Pancreas (tissue), 10 donors: ENCODE data around the gene LAMTOR1. TPM values are rescaled to one million over a fixed set of nuclear protein-coding genes. Genes with fewer than 3 reads are reported as not detected.

Experiments
- ATAC-seq, 4 donors: fragments of 200-7000 bp; cut with Tn5 transposase; one replicate each; pipeline versions ENCODE4 v1.8.0 to v1.9.1; 2020; ENCODE audit warnings: mild to moderate bottlenecking in 4 of 4, moderate library complexity in 4 of 4
- DNase-seq, 6 donors: peaks; one replicate each; pipeline ENCODE4 v3.0.0-alpha.2; 2020
- FAIRE-seq: peaks from 2 replicates; lab custom pipeline; 2012; peaks lifted over from hg19 to GRCh38; lab: Jason Lieb, UNC
- H3K27ac ChIP-seq, 4 donors: fragments of 200-600 bp; sonication (generic); 1 replicate in 3 of 4; 2 replicates in 1 of 4; pipeline versions ENCODE4 v1.5.0 to v1.8.0; 2020
- H3K27me3 ChIP-seq, 4 donors: fragments of 200-600 bp; one replicate each; pipeline ENCODE4 v1.8.0; 2021
- H3K36me3 ChIP-seq, 3 donors: fragments of 200-600 bp; sonication (generic) in 1 of 3; one replicate each; pipeline versions ENCODE4 v1.5.0 to v1.8.0; 2020 to 2021
- H3K4me1 ChIP-seq, 3 donors: fragments of 200-600 bp; one replicate each; pipeline ENCODE4 v1.8.0; 2021
- H3K4me3 ChIP-seq, 4 donors: fragments of 200-600 bp; sonication (generic) in 2 of 4; one replicate each; pipeline versions ENCODE4 v1.5.0 to v1.8.0; 2020 to 2021
- H3K9me3 ChIP-seq, 4 donors: fragments of 200-600 bp; one replicate each; pipeline ENCODE4 v1.8.0; 2021
- whole genome bisulfite sequencing, 2 donors: extraction: QIAGEN DNeasy Blood & Tissue Kit; methylation state at CpG; one replicate each; pipeline ENCODE4 v1.1.7; 2013; 5-methylcytosine and 5-hydroxymethylcytosine counted together
- intact Hi-C, 3 donors: fragments of 100-400 bp; cut with DNase I; formaldehyde crosslinking; loops; one replicate each; pipeline versions ENCODE4 v1.11.1 to v1.14.2; 2022
- polyA plus RNA-seq, 2 donors: library from polyadenylated mRNA; stranded (reverse); fragments of 200-250 nt; gene quantifications; one replicate each; pipeline ENCODE4 v1.2.3, GENCODE V29; 2013
- total RNA-seq, 6 donors: library from RNA; stranded (reverse); fragmentation: NEBNext Ultra II Directional in 4 of 6; extraction: Animal tissue kit (Norgen Biotek cat#: 25700) in 4 of 6; gene quantifications; one replicate each; pipeline versions ENCODE4 v1.2.1 to v1.2.4, GENCODE V29; 2021 to 2023
- TF ChIP-seq, protein P1 (sequence below), 4 donors: fragments of 200-600 bp; sonication (generic) in 3 of 4; IDR thresholded peaks; one replicate each; pipeline versions ENCODE4 v1.5.0 to v1.8.0; 2021; ENCODE audit warnings: antibody characterized with exemption in 4 of 4
- donor health status: healthy with polysubstance abuse.
- donor health status: DM: no; HTN: no; CAD: no; lungs with moderate emphysema.
- donor health status: DM: no; HTN: no; CAD: no.
- donor health status: control.
- donor health status: control.
- donor health status: Bipolar disorder and iron deficiency.
- donor health status: DM: yes; HTN: yes; CAD: no.
- donor health status: DM: no; HTN: no; CAD: no.
- donor health status: DM: no; HTN: no; CAD: no.
- donor health status: DM: yes; HTN: yes; CAD: no.

Gene LAMTOR1
- total and polyA plus RNA-seq, 8 donors = 24.9 to 71.8 (median 35.5) TPM

DNA sequence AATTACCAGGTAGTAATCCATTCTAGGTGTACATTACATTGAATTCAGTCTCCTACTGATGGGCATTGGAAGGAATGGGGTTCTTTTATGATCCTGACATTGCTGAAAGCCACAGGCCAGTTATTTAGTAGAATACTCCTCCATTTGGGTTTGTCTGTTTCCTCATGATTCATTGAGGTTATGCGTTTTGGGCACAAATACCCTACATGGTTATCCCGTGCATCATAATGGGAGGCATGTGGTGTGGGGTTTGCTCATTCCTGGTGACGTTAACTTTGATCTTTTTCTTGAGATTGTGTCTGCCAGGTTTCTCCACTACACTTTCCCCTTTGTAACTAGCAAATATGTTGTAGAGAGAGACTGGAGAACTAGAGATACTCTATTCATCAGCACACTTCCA, 38.0 kb upstream of the LAMTOR1 start:
- DNase-seq (no peak), FAIRE-seq (no peak), ATAC-seq (no peak)
- no peaks in the 10 kb centered on the region for H3K27me3 ChIP-seq
- no peaks in the 10 kb centered on the region for H3K36me3 ChIP-seq
- WGBS, 2 donors = 57 to 66% methylated on average over 3 of the region's 3 CpGs
- no peaks in the 10 kb centered on the region for H3K4me1 ChIP-seq
- no peak overlapping the region for H3K27ac ChIP-seq
- intact Hi-C loops = no loop called here
- no peaks in the 10 kb centered on the region for H3K9me3 ChIP-seq
- no peak overlapping the region for H3K4me3 ChIP-seq
- TF ChIP-seq, protein P1, sequence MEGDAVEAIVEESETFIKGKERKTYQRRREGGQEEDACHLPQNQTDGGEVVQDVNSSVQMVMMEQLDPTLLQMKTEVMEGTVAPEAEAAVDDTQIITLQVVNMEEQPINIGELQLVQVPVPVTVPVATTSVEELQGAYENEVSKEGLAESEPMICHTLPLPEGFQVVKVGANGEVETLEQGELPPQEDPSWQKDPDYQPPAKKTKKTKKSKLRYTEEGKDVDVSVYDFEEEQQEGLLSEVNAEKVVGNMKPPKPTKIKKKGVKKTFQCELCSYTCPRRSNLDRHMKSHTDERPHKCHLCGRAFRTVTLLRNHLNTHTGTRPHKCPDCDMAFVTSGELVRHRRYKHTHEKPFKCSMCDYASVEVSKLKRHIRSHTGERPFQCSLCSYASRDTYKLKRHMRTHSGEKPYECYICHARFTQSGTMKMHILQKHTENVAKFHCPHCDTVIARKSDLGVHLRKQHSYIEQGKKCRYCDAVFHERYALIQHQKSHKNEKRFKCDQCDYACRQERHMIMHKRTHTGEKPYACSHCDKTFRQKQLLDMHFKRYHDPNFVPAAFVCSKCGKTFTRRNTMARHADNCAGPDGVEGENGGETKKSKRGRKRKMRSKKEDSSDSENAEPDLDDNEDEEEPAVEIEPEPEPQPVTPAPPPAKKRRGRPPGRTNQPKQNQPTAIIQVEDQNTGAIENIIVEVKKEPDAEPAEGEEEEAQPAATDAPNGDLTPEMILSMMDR (IDR thresholded peaks at IDR 0.05) = no peak

DNA sequence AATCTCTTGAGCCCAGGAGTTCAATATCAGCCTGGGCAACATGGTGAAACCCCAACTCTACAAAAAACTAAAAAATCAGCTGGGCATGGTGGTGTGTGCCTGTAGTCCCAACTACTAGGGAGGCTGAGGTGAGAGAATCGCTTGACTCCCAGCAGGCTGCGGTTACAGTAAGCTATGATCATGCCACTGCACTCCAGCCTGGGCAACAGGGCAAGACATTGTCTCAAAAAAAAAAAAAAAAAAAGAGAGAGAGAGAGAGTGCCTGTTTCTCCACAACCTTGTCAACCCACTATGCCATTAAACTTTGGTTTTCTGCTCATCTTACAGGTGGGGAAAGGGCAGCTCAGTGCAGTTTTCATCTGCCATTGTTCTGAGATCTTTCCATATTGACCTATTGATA, 37.6 kb upstream of the LAMTOR1 start:
- H3K36me3 ChIP-seq = no peaks in the 10 kb centered on the region
- H3K27ac ChIP-seq = no peak overlapping the region
- no peaks in the 10 kb centered on the region for H3K9me3 ChIP-seq
- DNase-seq (no peak), ATAC-seq (no peak), FAIRE-seq (no peak)
- no peaks in the 10 kb centered on the region for H3K4me1 ChIP-seq
- no peak overlapping the region for H3K4me3 ChIP-seq
- TF ChIP-seq, protein P1 (IDR thresholded peaks at IDR 0.05) = no peak
- WGBS, 2 donors = 80 to 84% methylated on average over 2 of the region's 2 CpGs
- intact Hi-C loops = no loop called here
- no peaks in the 10 kb centered on the region for H3K27me3 ChIP-seq

DNA sequence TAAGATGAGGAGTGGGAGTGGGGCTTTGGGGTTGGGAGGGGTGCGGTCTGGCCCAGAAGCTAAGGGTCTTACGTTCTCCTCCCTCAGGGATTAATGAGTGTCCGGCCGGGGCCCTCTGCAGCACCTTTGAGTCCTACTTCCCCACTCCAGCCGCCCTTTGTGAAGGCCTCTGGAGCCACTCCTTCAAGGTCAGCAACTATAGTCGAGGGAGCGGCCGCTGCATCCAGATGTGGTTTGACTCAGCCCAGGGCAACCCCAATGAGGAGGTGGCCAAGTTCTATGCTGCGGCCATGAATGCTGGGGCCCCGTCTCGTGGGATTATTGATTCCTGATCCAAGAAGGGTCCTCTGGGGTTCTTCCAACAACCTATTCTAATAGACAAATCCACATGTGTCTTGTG, 36.4 kb upstream of the LAMTOR1 start:
- FAIRE-seq (no peak), DNase-seq (no peak), ATAC-seq (no peak)
- intact Hi-C loops = no loop called here
- 86 to 88% methylated on average over 11 of the region's 11 CpGs for WGBS, 2 donors
- Histone ChIP-seq H3K36me3 (no peaks in the 10 kb centered on the region), H3K4me3 (no peak overlapping the region), H3K4me1 (no peaks in the 10 kb centered on the region), H3K9me3 (no peaks in the 10 kb centered on the region), H3K27me3 (no peaks in the 10 kb centered on the region), H3K27ac (no peak overlapping the region)
- TF ChIP-seq, protein P1 (IDR thresholded peaks at IDR 0.05) = no peak

DNA sequence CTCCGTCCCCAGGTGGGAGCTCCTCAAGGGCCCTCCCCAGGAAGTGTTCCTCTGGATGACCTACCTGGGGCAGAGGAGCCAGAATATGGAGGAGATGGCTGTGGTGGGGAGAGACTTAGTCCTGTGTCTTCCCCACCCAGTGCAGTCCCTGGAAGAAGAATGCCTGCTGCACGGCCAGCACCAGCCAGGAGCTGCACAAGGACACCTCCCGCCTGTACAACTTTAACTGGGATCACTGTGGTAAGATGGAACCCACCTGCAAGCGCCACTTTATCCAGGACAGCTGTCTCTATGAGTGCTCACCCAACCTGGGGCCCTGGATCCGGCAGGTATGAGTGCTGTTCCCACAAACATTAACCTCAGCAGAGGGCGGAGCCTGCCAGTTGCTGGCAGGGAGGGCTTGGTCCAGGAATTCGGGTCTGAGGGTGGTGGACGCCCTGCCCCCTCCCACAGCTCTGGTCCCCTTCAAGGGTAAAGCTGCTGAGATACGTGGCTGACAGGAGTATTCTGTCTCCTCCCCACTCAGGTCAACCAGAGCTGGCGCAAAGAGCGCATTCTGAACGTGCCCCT, 35.8 kb upstream of the LAMTOR1 start:
- Histone ChIP-seq H3K36me3 (no peaks in the 10 kb centered on the region), H3K9me3 (no peaks in the 10 kb centered on the region), H3K4me3 (no peak overlapping the region), H3K4me1 (no peaks in the 10 kb centered on the region), H3K27ac (no peak overlapping the region), H3K27me3 (no peaks in the 10 kb centered on the region)
- TF ChIP-seq, protein P1 (IDR thresholded peaks at IDR 0.05) = no peak
- 68 to 73% methylated on average over 12 of the region's 12 CpGs for WGBS, 2 donors
- DNase-seq = no peak
- no peak for ATAC-seq
- no peak for FAIRE-seq
- intact Hi-C loops = no loop called here

DNA sequence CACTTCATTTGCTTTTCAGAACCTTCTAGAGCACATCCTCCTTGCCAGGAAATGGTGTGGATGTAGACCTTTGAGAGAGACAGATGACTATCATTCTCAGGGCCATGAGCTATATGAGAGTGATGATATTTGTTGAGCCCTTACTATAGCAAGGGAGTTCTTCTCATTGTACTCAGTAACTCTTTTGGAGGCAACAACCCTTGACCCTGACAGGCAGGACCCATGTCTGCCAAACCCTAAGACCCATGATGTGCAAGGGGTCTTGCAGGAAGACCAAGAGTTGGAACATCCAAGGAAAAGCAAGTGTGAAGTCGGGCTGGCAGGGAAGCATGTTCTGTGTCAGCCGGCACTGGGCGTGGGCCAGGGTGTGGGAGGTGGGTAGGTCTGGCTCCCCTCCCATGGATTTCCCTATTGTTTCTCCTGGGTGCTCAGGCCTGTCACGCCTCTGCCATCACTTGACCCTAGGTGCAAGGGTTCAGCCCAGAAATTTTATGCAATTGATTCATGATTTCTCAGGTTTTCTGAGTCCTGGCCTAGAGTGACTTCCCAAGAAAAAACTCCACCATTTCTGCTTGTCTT, 33.7 kb upstream of the LAMTOR1 start:
- no peak for FAIRE-seq
- no peak for DNase-seq
- WGBS, 2 donors = 83 to 91% methylated on average over 4 of the region's 4 CpGs
- TF ChIP-seq, protein P1 (IDR thresholded peaks at IDR 0.05) = no peak
- Histone ChIP-seq H3K27me3 (no peaks in the 10 kb centered on the region), H3K4me3 (no peak overlapping the region), H3K4me1 (no peaks in the 10 kb centered on the region), H3K27ac (no peak overlapping the region), H3K9me3 (no peaks in the 10 kb centered on the region), H3K36me3 (no peaks in the 10 kb centered on the region)
- ATAC-seq = no peak
- intact Hi-C loops = no loop called here
